H9 (cell line): ENCODE measurements around the gene CORO2B. TPM values are rescaled to one million over a fixed set of nuclear protein-coding genes. Genes with fewer than 3 reads are reported as not detected.

ENCODE experiments used
- DNase-seq: peaks from one replicate; pipeline ENCODE4 v3.0.0-alpha.2; 2017
- H2AFZ ChIP-seq: one replicate; pipeline ENCODE4 v1.6.1; 2013; ENCODE audit warnings: mild to moderate bottlenecking, low read length, control low read depth, moderate library complexity
- H2AK5ac ChIP-seq: 2 replicates; pipeline ENCODE4 v1.6.1; 2013; ENCODE audit warnings: low read length, control low read depth, mixed read lengths; ENCODE audit not compliant: insufficient read length
- H2BK120ac ChIP-seq: one replicate; pipeline ENCODE4 v1.6.1; 2013; ENCODE audit warnings: low read depth, mild to moderate bottlenecking, low read length, control low read depth, inconsistent platforms; ENCODE audit not compliant: poor library complexity, severe bottlenecking
- H2BK12ac ChIP-seq: 2 replicates; pipeline ENCODE4 v1.6.1; 2013; ENCODE audit warnings: low read length, control low read depth, mixed read lengths, low read depth; ENCODE audit not compliant: insufficient read length
- H2BK15ac ChIP-seq: 2 replicates; pipeline ENCODE4 v1.6.1; 2013; ENCODE audit warnings: low read depth, low read length, control low read depth
- H2BK20ac ChIP-seq: one replicate; pipeline ENCODE4 v1.6.1; 2013; ENCODE audit warnings: low read depth, mild to moderate bottlenecking, low read length, control low read depth, inconsistent platforms; ENCODE audit not compliant: poor library complexity, severe bottlenecking
- H2BK5ac ChIP-seq: 2 replicates; pipeline ENCODE4 v1.6.1; 2013; ENCODE audit warnings: low read length, control low read depth, mixed read lengths; ENCODE audit not compliant: insufficient read length
- H3K14ac ChIP-seq: 2 replicates; pipeline ENCODE4 v1.6.1; 2013; ENCODE audit warnings: low read length, control low read depth; ENCODE audit not compliant: insufficient read depth
- H3K18ac ChIP-seq: 2 replicates; pipeline ENCODE4 v1.6.1; 2013; ENCODE audit warnings: low read depth, mild to moderate bottlenecking, mixed read lengths, low read length, control low read depth; ENCODE audit not compliant: insufficient read length
- H3K23ac ChIP-seq: 2 replicates; pipeline ENCODE4 v1.6.1; 2013; ENCODE audit warnings: low read length, control low read depth, mixed read lengths, low read depth; ENCODE audit not compliant: insufficient read length
- H3K23me2 ChIP-seq: 2 replicates; pipeline ENCODE4 v1.6.1; 2013; ENCODE audit warnings: low read depth, mild to moderate bottlenecking, mixed read lengths, low read length, control low read depth; ENCODE audit not compliant: insufficient read length, poor library complexity, severe bottlenecking
- H3K27ac ChIP-seq: 2 replicates; pipeline ENCODE4 v1.5.1; 2013; ENCODE audit warnings: low read length, control low read depth, mixed read lengths, low read depth; ENCODE audit not compliant: insufficient read length
- H3K27me3 ChIP-seq: 2 replicates; pipeline ENCODE4 v1.6.1; 2013; ENCODE audit warnings: low read length, control low read depth, inconsistent platforms; ENCODE audit not compliant: insufficient read depth
- H3K4ac ChIP-seq: 2 replicates; pipeline ENCODE4 v1.6.1; 2013; ENCODE audit warnings: low read depth, mild to moderate bottlenecking, control low read depth, inconsistent platforms, low read length, moderate library complexity
- H3K4me1 ChIP-seq: 2 replicates; pipeline ENCODE4 v1.6.1; 2013; ENCODE audit warnings: low read length, control low read depth, inconsistent platforms; ENCODE audit not compliant: insufficient read depth
- H3K4me2 ChIP-seq: 2 replicates; pipeline ENCODE4 v1.6.1; 2013; ENCODE audit warnings: low read length, control low read depth, mixed read lengths; ENCODE audit not compliant: insufficient read length, insufficient read depth
- H3K56ac ChIP-seq: 2 replicates; pipeline ENCODE4 v1.6.1; 2013; ENCODE audit warnings: low read depth, mild to moderate bottlenecking, mixed read lengths, low read length, control low read depth; ENCODE audit not compliant: insufficient read length
- H3K79me1 ChIP-seq: 2 replicates; pipeline ENCODE4 v1.6.1; 2013; ENCODE audit warnings: low read depth, mild to moderate bottlenecking, moderate library complexity, low read length, control low read depth, inconsistent platforms; ENCODE audit not compliant: insufficient read depth, poor library complexity, severe bottlenecking
- H3K79me2 ChIP-seq: 2 replicates; pipeline ENCODE4 v1.6.1; 2013; ENCODE audit warnings: low read length, control low read depth, inconsistent platforms; ENCODE audit not compliant: insufficient read depth
- H3K9ac ChIP-seq: 2 replicates; pipeline ENCODE4 v1.6.1; 2013; ENCODE audit warnings: low read length, control low read depth, mixed read lengths; ENCODE audit not compliant: insufficient read length; ENCODE audit errors: extremely low read depth
- H3K9me3 ChIP-seq: one replicate; pipeline ENCODE4 v1.6.1; 2013; ENCODE audit warnings: low read depth, low read length, inconsistent platforms; ENCODE audit not compliant: control insufficient read depth
- H3T11ph ChIP-seq: one replicate; pipeline ENCODE4 v1.6.1; 2013; ENCODE audit warnings: mild to moderate bottlenecking, low read length, control low read depth, inconsistent platforms
- H4K20me1 ChIP-seq: one replicate; pipeline ENCODE4 v1.6.1; 2013; ENCODE audit not compliant: control insufficient read depth, insufficient read length, insufficient read depth
- H4K5ac ChIP-seq: 2 replicates; pipeline ENCODE4 v1.6.1; 2013; ENCODE audit warnings: low read depth, mild to moderate bottlenecking, mixed read lengths, low read length, control low read depth; ENCODE audit not compliant: insufficient read length
- H4K8ac ChIP-seq: replicated peaks from 2 replicates; pipeline ENCODE4 v1.6.1; 2013; ENCODE audit warnings: low read length, control low read depth, mixed read lengths, low read depth; ENCODE audit not compliant: insufficient read length
- H4K91ac ChIP-seq: 2 replicates; pipeline ENCODE4 v1.6.1; 2013; ENCODE audit warnings: low read depth, mild to moderate bottlenecking, moderate library complexity, mixed read lengths, low read length, control low read depth; ENCODE audit not compliant: insufficient read length
- H3K27ac Mint-ChIP-seq, 3 experiments: 2 replicates in 2 of 3; 3 replicates in 1 of 3; pipeline ENCODE4 v1.8.0; 2020 to 2021; ENCODE audit warnings: mixed read lengths in 3 of 3, mild to moderate bottlenecking in 1 of 3, moderate library complexity in 1 of 3
- H3K27me3 Mint-ChIP-seq: 2 replicates; pipeline ENCODE4 v1.8.0; 2021; ENCODE audit warnings: low read depth, mild to moderate bottlenecking, moderate library complexity, mixed read lengths
- H3K36me3 Mint-ChIP-seq, 3 experiments: 2 replicates in 2 of 3; 3 replicates in 1 of 3; pipeline ENCODE4 v1.8.0; 2020 to 2021; ENCODE audit warnings: low read depth in 3 of 3, mixed read lengths in 3 of 3; ENCODE audit not compliant: insufficient read depth in 1 of 3
- H3K4me1 Mint-ChIP-seq, 2 experiments: 2 replicates each; pipeline ENCODE4 v1.8.0; 2020; ENCODE audit warnings: mixed read lengths in 2 of 2
- H3K4me3 Mint-ChIP-seq, 2 experiments: 2 replicates in 1 of 2; 3 replicates in 1 of 2; pipeline ENCODE4 v1.8.0; 2020 to 2021; ENCODE audit warnings: mild to moderate bottlenecking in 2 of 2, mixed read lengths in 2 of 2, moderate library complexity in 1 of 2
- H3K9me3 Mint-ChIP-seq, 2 experiments: 2 replicates in 1 of 2; 3 replicates in 1 of 2; pipeline ENCODE4 v1.8.0; 2020; ENCODE audit warnings: mild to moderate bottlenecking in 2 of 2, mixed read lengths in 2 of 2, moderate library complexity in 1 of 2
- WGBS: extraction: QIAGEN DNeasy Blood & Tissue Kit; methylation state at CpG from one replicate; pipeline ENCODE4 v1.1.7; 2013; ENCODE audit warnings: missing lambda C conversion rate, low lambda C conversion rate, mixed read lengths; ENCODE audit not compliant: insufficient read length; ENCODE audit errors: extremely low coverage; 5-methylcytosine and 5-hydroxymethylcytosine counted together
- total RNA-seq: library from RNA; stranded (reverse); gene quantifications from 2 replicates; pipeline ENCODE4 v1.2.1, GENCODE V29; 2021
- TF ChIP-seq, protein P1 (sequence below): fragments of 200-600 bp; sonication (generic); conservative IDR thresholded peaks from 3 replicates; pipeline ENCODE4 v1.8.0; 2021; ENCODE audit warnings: antibody characterized with exemption, mild to moderate bottlenecking

Gene CORO2B
- total RNA-seq, 1 experiment from 2014 or later = 3.1 TPM

- Histone ChIP-seq H3K27ac (no peak overlapping the region), H4K8ac (no peak overlapping the region), H3K9ac (no peak overlapping the region), H2AK5ac (no peak overlapping the region), H4K91ac (no peak overlapping the region), H2BK120ac (no peak overlapping the region), H3K4me1 (peaks cover 4% of the 10 kb centered on the region; the same call in 1 of the 2 replicates), H2AFZ (no peak overlapping the region), H3K14ac (no peak overlapping the region), H3K23ac (no peak overlapping the region), H3K9me3 (no peaks in the 10 kb centered on the region), H2BK20ac (no peak overlapping the region), H2BK15ac (no peak overlapping the region), H3K4me2 (no peak overlapping the region), H3K27me3 (no peaks in the 10 kb centered on the region; the same call in 1 of the 2 replicates), H4K5ac (no peak overlapping the region), H3K79me1 (no peaks in the 10 kb centered on the region), H3K4ac (no peak overlapping the region), H2BK5ac (no peak overlapping the region), H4K20me1 (no peaks in the 10 kb centered on the region), H2BK12ac (no peak overlapping the region), H3K18ac (no peak overlapping the region), H3K23me2 (peaks cover 15% of the 10 kb centered on the region), H3T11ph (no peak overlapping the region), H3K56ac (no peak overlapping the region), H3K79me2 (no peaks in the 10 kb centered on the region)
- H3K4me1 Mint-ChIP-seq = peaks cover 28 to 36% of the 10 kb centered on the region in 2 experiments
- WGBS = no CpG with 5 or more reads among the region's 9 CpGs
- H3K36me3 Mint-ChIP-seq = 0 out of 7 replicates have a peak, but pooled peaks cover 0 to 2% (median 0%) of the 10 kb centered on the region in 3 experiments
- no peak overlapping the region for H3K27ac Mint-ChIP-seq
- peak; percentile 22 for DNase-seq
- H3K27me3 Mint-ChIP-seq = peaks cover 48% of the 10 kb centered on the region
- no peak overlapping the region; a peak in 1 of 5 replicates for H3K4me3 Mint-ChIP-seq
- TF ChIP-seq, protein P1, sequence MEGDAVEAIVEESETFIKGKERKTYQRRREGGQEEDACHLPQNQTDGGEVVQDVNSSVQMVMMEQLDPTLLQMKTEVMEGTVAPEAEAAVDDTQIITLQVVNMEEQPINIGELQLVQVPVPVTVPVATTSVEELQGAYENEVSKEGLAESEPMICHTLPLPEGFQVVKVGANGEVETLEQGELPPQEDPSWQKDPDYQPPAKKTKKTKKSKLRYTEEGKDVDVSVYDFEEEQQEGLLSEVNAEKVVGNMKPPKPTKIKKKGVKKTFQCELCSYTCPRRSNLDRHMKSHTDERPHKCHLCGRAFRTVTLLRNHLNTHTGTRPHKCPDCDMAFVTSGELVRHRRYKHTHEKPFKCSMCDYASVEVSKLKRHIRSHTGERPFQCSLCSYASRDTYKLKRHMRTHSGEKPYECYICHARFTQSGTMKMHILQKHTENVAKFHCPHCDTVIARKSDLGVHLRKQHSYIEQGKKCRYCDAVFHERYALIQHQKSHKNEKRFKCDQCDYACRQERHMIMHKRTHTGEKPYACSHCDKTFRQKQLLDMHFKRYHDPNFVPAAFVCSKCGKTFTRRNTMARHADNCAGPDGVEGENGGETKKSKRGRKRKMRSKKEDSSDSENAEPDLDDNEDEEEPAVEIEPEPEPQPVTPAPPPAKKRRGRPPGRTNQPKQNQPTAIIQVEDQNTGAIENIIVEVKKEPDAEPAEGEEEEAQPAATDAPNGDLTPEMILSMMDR = no peak
- H3K9me3 Mint-ChIP-seq = peaks cover 3% of the 10 kb centered on the region in 2 experiments; a peak in 2 of 5 replicates
Observed at GRCh38 chr15:68557469-68558317, 21.1 kb upstream of the CORO2B start.
